Thyroid gland (tissue), 4 donors: ENCODE results near the gene SUCNR1. TPM values are rescaled to one million over a fixed set of nuclear protein-coding genes. Genes with fewer than 3 reads are reported as not detected.
"Not testable (repeated sequence)": the region's sequence is repeated elsewhere in the genome, so short reads cannot be mapped to it uniquely, and the experiment has no call there.

ENCODE experiments used
- DNase-seq, 2 donors: peaks; one replicate each; pipeline ENCODE4 v3.0.0-alpha.2; 2019
- H3K27ac ChIP-seq, 3 donors: fragments of 200-600 bp; sonication (generic); 1 replicate in 2 of 3; 2 replicates in 1 of 3; pipeline ENCODE4 v1.5.1; 2016 to 2019; ENCODE audit warnings: mild to moderate bottlenecking in 1 of 3, moderate library complexity in 1 of 3
- H3K27me3 ChIP-seq: fragments of 200-600 bp; sonication (generic); one replicate; pipeline ENCODE4 v1.5.1; 2019
- H3K36me3 ChIP-seq, 2 donors: fragments of 200-600 bp; sonication (generic); one replicate each; pipeline ENCODE4 v1.5.1; 2016 to 2019
- H3K4me1 ChIP-seq, 2 donors: fragments of 200-600 bp; sonication (generic); one replicate each; pipeline ENCODE4 v1.5.1; 2017 to 2019
- H3K4me3 ChIP-seq, 3 donors: fragments of 200-600 bp; sonication (generic); replicated peaks in 1 of 3; 1 replicate in 2 of 3; 2 replicates in 1 of 3; pipeline ENCODE4 v1.5.1; 2016; ENCODE audit warnings: mild to moderate bottlenecking in 1 of 3
- H3K9me3 ChIP-seq: fragments of 200-600 bp; sonication (generic); one replicate; pipeline ENCODE4 v1.5.1; 2017
- POLR2A ChIP-seq, 2 donors: fragments of 450-650 bp; IDR thresholded peaks; one replicate each; pipeline ENCODE4 v1.6.1; 2017; ENCODE audit warnings: antibody characterized with exemption in 2 of 2, mild to moderate bottlenecking in 2 of 2, moderate library complexity in 1 of 2
- WGBS, 2 donors: methylation state at CpG; one replicate each; pipeline ENCODE4 v1.1.5; 2017; 5-methylcytosine and 5-hydroxymethylcytosine counted together
- intact Hi-C: fragments of 100-400 bp; cut with DNase I; formaldehyde crosslinking; loops from one replicate; pipeline ENCODE4 v1.15.1; 2023
- total RNA-seq, 4 donors: library from RNA; depleted of rRNA; stranded (reverse); fragments of >200 nt; gene quantifications; one replicate each; pipeline ENCODE4 v1.2.3, GENCODE V29; 2016
- TF ChIP-seq, protein P1 (sequence below), 6 experiments: fragments of 200-600 bp in 3 of 6; fragments of 450-650 bp in 3 of 6; sonication (generic) in 3 of 6; IDR thresholded peaks; one replicate each; pipeline ENCODE4 v1.5.1; 2016 to 2019; ENCODE audit warnings: antibody characterized with exemption in 6 of 6, mild to moderate bottlenecking in 2 of 6, inconsistent platforms in 1 of 6, moderate library complexity in 1 of 6

The SUCNR1 gene
- total RNA-seq, 4 donors from 2014 or later, result 9.0 to 12.4 (median 10.4) TPM

DNA sequence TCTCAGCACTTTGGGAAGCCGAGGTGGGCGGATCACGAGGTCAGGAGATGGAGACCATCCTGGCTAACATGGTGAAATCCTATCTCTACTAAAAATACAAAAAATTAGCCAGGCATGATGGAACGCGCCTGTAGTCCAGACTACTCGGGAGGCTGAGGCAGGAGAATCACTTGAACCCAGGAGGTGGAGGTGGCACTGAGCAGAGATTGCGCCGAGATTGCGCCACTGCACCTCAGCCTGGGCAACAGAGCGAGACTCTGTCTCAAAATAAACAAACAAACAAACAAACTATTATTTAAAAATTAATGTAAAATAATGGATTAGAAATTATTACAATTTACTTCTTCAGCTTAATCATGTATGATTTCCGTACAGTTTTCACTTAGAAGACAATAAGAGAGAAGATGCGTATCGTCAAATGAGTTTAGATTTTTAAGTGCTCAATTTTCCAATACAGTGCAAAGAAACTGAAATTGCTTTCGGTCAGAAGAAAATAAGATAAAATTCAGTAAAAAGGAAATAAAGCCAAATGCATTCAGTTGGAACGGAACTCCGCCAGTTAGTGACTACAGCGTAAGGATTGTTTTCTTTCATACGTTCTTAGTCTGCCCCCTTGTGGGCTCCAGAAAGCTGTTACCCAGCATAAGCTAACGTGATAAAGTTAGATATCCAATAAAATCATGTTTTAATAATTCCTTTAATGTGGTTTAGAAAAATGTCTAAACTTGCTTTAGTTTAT lies 34.7 kb upstream of the SUCNR1 start:
- intact Hi-C loops, result loop anchor here (5.0 kb wide), 2 partner anchors 371 to 396 kb away; no protein-coding TSS in a partner anchor
- Histone ChIP-seq H3K4me3 (no peak overlapping the region), H3K27ac (no peak overlapping the region)

DNA sequence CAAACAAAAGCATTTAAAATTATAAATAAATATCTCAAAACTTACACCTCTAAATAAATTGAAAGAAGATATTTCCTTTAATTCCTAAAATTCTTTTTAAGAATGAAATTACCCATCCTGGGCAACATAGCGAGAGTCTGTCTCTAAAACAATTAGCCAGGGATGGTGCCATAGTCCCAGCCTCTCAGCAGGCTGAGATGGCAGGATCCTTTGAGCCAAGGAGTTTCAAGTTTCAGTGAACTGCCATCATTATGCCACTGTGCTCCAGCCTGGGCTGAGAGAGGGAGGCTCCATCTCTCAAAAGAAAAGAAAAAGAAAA lies 34.2 kb upstream of the SUCNR1 start:
- Histone ChIP-seq H3K9me3 (no peaks in the 10 kb centered on the region), H3K27me3 (no peaks in the 10 kb centered on the region), H3K4me3 (no peak overlapping the region), H3K36me3 (no peaks in the 10 kb centered on the region), H3K4me1 (peaks cover 0 to 11% of the 10 kb centered on the region in 2 donors), H3K27ac (no peak overlapping the region)
- TF ChIP-seq, protein P1, sequence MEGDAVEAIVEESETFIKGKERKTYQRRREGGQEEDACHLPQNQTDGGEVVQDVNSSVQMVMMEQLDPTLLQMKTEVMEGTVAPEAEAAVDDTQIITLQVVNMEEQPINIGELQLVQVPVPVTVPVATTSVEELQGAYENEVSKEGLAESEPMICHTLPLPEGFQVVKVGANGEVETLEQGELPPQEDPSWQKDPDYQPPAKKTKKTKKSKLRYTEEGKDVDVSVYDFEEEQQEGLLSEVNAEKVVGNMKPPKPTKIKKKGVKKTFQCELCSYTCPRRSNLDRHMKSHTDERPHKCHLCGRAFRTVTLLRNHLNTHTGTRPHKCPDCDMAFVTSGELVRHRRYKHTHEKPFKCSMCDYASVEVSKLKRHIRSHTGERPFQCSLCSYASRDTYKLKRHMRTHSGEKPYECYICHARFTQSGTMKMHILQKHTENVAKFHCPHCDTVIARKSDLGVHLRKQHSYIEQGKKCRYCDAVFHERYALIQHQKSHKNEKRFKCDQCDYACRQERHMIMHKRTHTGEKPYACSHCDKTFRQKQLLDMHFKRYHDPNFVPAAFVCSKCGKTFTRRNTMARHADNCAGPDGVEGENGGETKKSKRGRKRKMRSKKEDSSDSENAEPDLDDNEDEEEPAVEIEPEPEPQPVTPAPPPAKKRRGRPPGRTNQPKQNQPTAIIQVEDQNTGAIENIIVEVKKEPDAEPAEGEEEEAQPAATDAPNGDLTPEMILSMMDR (IDR thresholded peaks at IDR 0.05), result no peak
- TF ChIP-seq POLR2A (IDR thresholded peaks at IDR 0.05), result no peak
- intact Hi-C loops, result loop anchor here (5.0 kb wide), 2 partner anchors 372 to 397 kb away; no protein-coding TSS in a partner anchor
- DNase-seq, result no peak
- WGBS, 2 donors, result 86 to 95% methylated on average over 1 of the region's 1 CpG

More for the DNA sequence above, 34.7 kb upstream of the SUCNR1 start:
- TF ChIP-seq POLR2A (IDR thresholded peaks at IDR 0.05), result no peak
- TF ChIP-seq, protein P1 (IDR thresholded peaks at IDR 0.05), result peak; percentile 67 to 86 (median 75)
- 53% methylated on average over 19 of the region's 19 CpGs for WGBS, 2 donors
- Histone ChIP-seq H3K36me3 (no peaks in the 10 kb centered on the region), H3K4me1 (peaks cover 0 to 11% of the 10 kb centered on the region in 2 donors), H3K9me3 (no peaks in the 10 kb centered on the region), H3K27me3 (no peaks in the 10 kb centered on the region)
- DNase-seq, result peak; percentile 37 to 55

DNA sequence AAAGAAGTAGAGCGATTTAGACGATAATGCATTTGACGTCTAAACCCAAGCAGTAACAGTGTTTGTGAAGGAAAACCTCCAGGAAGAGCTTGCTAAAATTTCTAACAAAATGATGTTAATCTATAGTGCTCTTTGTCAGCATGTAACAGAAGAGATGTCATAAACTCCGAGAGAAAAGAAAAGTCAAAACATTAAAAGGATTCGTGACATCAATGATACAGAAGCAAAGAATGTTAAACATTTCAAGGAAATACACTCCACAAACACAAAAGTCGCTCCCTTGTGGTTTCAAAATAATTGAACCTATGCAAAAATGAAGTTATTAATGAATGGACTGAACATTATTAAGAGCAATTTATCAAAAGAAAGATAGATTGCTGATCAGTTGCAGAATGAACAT lies 31.6 kb upstream of the SUCNR1 start:
- Histone ChIP-seq H3K9me3 (no peaks in the 10 kb centered on the region), H3K27me3 (no peaks in the 10 kb centered on the region), H3K27ac (no peak overlapping the region), H3K36me3 (no peaks in the 10 kb centered on the region), H3K4me1 (peaks cover 0 to 4% of the 10 kb centered on the region in 2 donors), H3K4me3 (no peak overlapping the region)
- intact Hi-C loops, result no loop called here
- no peak for DNase-seq
- 82 to 86% methylated on average over 6 of the region's 6 CpGs for WGBS, 2 donors
- TF ChIP-seq POLR2A (IDR thresholded peaks at IDR 0.05), result no peak
- TF ChIP-seq, protein P1 (IDR thresholded peaks at IDR 0.05), result no peak

DNA sequence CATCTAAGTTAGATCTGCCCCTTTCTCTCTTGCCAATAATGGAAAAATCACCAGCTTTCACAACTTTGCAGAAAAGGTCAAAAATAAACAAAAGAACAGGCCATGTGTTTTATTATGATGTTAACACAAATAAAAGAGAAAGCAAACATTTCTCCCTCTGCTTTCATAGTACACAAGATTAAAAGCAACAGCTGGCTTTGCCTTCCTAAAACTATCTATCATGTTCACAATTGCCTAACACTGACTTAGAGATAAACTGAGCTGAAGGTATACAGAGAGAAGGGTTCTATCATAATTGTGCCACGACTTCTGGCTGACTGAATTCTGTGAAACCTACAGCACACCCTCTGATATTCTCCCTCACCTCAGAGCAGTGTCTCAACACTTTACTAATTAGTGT lies 30.2 kb upstream of the SUCNR1 start:
- Histone ChIP-seq H3K27me3 (no peaks in the 10 kb centered on the region), H3K27ac (no peak overlapping the region), H3K4me1 (no peaks in the 10 kb centered on the region), H3K36me3 (no peaks in the 10 kb centered on the region), H3K9me3 (no peaks in the 10 kb centered on the region), H3K4me3 (no peak overlapping the region)
- intact Hi-C loops, result no loop called here
- 36 to 45% methylated on average over 1 of the region's 1 CpG for WGBS, 2 donors
- no peak for TF ChIP-seq POLR2A (IDR thresholded peaks at IDR 0.05)
- TF ChIP-seq, protein P1 (IDR thresholded peaks at IDR 0.05), result no peak
- DNase-seq, result no peak

DNA sequence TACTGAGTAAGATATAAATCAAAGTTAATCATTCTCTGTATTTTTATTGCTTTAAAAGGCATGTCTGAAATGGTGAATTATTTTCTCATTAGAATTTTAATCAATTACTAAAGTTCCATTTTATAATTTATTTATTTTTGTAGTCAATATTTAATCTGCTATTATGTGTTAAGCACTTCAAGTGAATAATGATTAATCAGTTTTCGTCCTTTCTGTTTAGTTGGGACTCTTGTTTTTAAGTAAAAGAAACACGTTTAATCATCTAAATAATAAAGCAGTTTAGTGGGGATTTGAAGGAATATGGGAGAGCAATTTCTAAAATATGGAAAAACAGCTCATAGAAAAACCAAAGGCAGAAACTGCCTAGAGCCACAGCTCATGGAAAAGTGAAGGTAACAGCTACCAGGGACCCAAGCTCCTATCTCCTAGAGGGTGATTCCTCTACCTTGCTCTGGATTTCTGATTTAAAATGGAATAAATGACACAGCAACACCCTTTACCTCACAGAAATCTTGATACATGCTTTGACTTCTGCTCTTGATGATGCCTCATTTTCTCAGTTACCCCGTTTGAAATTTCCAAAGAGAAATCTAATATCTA lies 28.0 kb upstream of the SUCNR1 start:
- no peak for TF ChIP-seq POLR2A (IDR thresholded peaks at IDR 0.05)
- TF ChIP-seq, protein P1 (IDR thresholded peaks at IDR 0.05), result no peak
- 76 to 77% methylated on average over 3 of the region's 3 CpGs for WGBS, 2 donors
- Histone ChIP-seq H3K36me3 (no peaks in the 10 kb centered on the region), H3K4me3 (no peak overlapping the region), H3K27ac (no peak overlapping the region), H3K9me3 (no peaks in the 10 kb centered on the region), H3K4me1 (no peaks in the 10 kb centered on the region), H3K27me3 (no peaks in the 10 kb centered on the region)
- no peak for DNase-seq
- intact Hi-C loops, result no loop called here

DNA sequence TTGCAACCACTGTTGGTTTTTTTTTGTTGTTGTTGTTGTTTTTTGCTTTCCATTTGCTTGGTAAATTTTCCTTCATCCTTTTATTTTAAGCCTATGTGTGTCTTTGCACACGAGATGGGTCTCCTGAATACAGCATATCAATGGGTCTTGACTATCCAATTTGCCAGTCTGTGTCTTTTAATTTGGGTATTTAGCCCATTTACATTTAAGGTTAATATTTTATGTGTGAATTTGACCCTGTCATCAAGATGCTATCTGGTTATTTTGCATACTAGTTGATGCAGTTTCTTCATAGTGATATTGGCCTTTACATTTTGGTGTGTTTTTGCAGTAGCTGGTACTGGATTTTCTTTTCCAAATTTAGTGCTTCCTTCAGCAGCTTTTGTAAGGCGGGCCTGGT lies 23.4 kb upstream of the SUCNR1 start:
- 82 to 84% methylated on average over 2 of the region's 2 CpGs for WGBS, 2 donors
- H3K9me3 ChIP-seq, H3K27me3 ChIP-seq, H3K4me3 ChIP-seq, H3K27ac ChIP-seq, H3K36me3 ChIP-seq, DNase-seq, H3K4me1 ChIP-seq, intact Hi-C loops: not testable (repeated sequence)
